NCI-H2227 (cell line): ENCODE data around the gene WDR33.

Source experiments
- DNase-seq: peaks from one replicate; lab custom pipeline; 2025; ENCODE audit not compliant: unreplicated experiment; lab: John Stamatoyannopoulos, UW

WDR33 gene

GRCh38 chr2:127698553-127699355 is 112.2 kb downstream of the WDR33 start:
- no peak for DNase-seq

GRCh38 chr2:127697482-127698180 is 113.3 kb downstream of the WDR33 start:
- no peak for DNase-seq

GRCh38 chr2:127695491-127696472 is 115.2 kb downstream of the WDR33 start:
- peak; percentile 86 for DNase-seq

GRCh38 chr2:127694986-127695385 is 116.0 kb downstream of the WDR33 start:
- no peak for DNase-seq

- no peak for DNase-seq
Measured at GRCh38 chr2:127690696-127691095, 120.3 kb downstream of the WDR33 start.

GRCh38 chr2:127688405-127688804 is 122.6 kb downstream of the WDR33 start:
- no peak for DNase-seq

- DNase-seq = no peak
Measured at GRCh38 chr2:127685410-127686080, 125.4 kb downstream of the WDR33 start.

- no peak for DNase-seq
Measured at GRCh38 chr2:127683757-127684156, 127.2 kb downstream of the WDR33 start.

GRCh38 chr2:127683056-127683455 is 127.9 kb downstream of the WDR33 start:
- no peak for DNase-seq

GRCh38 chr2:127681976-127682857 is 128.8 kb downstream of the WDR33 start:
- no peak for DNase-seq

GRCh38 chr2:127681288-127681804 is 129.6 kb downstream of the WDR33 start:
- no peak for DNase-seq

GRCh38 chr2:127680706-127681287 is 130.2 kb downstream of the WDR33 start:
- no peak for DNase-seq

- DNase-seq = no peak
Measured at GRCh38 chr2:127679680-127680361, 131.2 kb downstream of the WDR33 start.

GRCh38 chr2:127678991-127679390 is 132.0 kb downstream of the WDR33 start:
- DNase-seq = no peak

GRCh38 chr2:127678531-127678930 is 132.4 kb downstream of the WDR33 start:
- no peak for DNase-seq

GRCh38 chr2:127676906-127677305 is 134.1 kb downstream of the WDR33 start:
- DNase-seq = no peak

- DNase-seq = peak; percentile 35
Measured at GRCh38 chr2:127675331-127676261, 135.4 kb downstream of the WDR33 start, which contains the start of gene LIMS2. Gene LIMS2 (minus strand): TSS chr2:127675530. CDS start chr2:127675024, 506 bp downstream.
